NCI-H2196 treated with DMSO at 0.1 percent for 48 hours (cell line): ENCODE data around the gene KCNG1.
"Not testable (repeated sequence)": the region's sequence is repeated elsewhere in the genome, so short reads cannot be mapped to it uniquely, and the experiment has no call there.

ENCODE experiments used
- DNase-seq: peaks from one replicate; lab custom pipeline; 2025; ENCODE audit not compliant: unreplicated experiment; lab: John Stamatoyannopoulos, UW

The KCNG1 gene, protein sequence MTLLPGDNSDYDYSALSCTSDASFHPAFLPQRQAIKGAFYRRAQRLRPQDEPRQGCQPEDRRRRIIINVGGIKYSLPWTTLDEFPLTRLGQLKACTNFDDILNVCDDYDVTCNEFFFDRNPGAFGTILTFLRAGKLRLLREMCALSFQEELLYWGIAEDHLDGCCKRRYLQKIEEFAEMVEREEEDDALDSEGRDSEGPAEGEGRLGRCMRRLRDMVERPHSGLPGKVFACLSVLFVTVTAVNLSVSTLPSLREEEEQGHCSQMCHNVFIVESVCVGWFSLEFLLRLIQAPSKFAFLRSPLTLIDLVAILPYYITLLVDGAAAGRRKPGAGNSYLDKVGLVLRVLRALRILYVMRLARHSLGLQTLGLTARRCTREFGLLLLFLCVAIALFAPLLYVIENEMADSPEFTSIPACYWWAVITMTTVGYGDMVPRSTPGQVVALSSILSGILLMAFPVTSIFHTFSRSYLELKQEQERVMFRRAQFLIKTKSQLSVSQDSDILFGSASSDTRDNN

DNA sequence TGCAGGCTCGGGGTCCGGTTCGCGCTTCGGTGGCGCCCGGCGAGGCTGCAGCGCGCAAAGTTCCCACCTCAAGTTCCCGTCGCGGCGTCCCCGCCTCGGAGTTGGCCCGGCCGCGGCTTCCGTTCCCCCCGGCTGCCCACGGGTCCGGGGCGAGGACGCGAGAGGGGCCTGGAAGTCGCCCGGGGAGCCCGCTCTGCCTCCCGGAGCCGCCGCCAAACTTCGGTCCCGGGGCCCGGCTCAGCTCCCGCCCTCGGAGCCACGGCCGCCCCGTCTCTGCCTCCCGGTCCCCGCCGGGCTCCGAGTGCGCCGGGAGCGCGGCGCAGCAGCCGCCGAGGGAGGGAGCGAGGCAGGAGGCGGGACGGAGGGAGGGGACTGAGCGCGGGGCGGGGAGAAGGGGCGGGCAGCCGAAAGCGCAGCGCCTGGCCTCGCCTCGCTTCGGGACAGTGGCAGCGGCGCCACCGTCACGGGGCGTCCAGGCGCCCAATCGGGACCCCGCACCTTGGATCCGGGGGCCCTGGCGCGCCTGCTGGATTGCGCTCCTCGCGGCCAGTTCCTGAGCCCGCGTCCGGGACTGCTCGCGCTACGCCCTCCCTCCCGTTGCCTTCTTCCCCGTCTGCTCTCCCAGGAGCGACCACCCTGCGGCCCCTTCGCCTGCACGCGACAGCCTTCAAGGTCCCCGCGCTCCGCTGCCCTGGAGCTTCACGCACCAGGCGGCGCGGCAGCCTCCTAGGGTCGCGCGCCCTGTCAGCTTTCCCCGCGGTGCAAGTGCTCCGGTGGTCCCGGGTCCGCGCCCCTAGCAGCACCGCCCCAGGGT, at the start of gene KCNG1:
Gene KCNG1, minus strand, starts transcription at position 305 of the 814 bp plus-strand sequence. CDS start 12,769 bp downstream, outside the sequence.
- DNase-seq, result peak; percentile 32

DNA sequence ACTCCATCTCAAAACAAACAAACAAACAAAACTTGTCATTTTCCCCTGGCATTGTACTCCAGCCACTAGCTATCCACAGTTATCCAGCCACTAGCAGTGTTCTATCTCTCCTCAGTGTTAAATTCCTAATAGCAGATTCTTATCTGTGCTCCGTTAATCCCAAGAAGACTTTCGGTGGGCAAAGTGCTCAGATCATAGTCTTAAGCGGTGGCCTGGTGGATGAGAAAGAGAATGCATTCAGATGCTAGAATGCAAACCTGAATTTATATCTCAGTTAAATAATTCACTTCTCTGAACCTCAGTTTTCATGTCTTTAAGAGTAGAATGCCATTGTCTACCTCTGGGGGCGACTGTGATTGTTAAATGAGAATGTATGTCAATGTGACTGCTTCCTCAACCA, 47.7 kb upstream of the KCNG1 start:
- no peak for DNase-seq

GRCh38 chr20:51067792-51068191, 44.9 kb upstream of the KCNG1 start:
- no peak for DNase-seq

DNA sequence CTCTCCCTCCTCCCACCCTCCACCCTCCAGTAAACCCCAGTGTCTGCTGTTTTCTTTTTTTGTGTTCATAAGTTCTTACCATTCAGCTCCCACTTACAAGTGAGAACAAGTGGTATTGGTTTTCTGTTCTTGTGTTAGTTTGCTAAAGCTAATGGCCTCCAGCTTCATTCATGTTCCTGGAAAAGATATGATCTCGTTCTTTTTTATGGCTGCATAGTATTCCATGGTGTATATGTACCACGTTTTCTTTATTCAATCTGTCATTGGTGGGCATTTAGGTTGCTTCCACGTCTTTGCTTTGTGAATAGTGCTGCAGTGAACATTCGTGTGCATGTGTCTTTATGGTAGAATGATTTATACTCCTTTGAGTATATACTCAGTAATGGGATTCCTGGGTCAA, 42.7 kb upstream of the KCNG1 start:
- no peak for DNase-seq

GRCh38 chr20:51064137-51064536, 41.2 kb upstream of the KCNG1 start:
- no peak for DNase-seq

DNA sequence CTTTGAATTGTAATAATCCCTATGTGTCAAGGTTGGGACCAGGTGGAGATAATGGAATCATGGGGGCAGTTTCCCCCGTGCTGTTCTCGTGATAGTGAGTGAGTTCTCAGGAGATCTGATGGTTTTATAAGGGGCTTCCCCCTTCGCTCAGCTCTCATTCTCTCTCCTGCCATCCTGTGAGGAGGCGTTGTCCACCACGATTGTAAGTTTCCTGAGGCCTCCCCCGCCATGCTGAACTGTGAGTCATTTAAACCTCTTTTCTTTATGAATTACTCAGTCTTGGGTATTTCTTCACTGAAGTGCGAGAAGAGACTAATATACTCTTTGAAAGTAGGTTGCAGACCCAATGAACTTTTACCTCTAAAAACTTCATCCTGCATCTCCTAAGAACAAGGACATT, 39.2 kb upstream of the KCNG1 start:
- DNase-seq, result no peak

GRCh38 chr20:51061418-51062045, 38.6 kb upstream of the KCNG1 start:
- no peak for DNase-seq

- DNase-seq, result no peak
Observed at GRCh38 chr20:51060301-51060700, 37.4 kb upstream of the KCNG1 start.

- DNase-seq, result no peak
Observed at GRCh38 chr20:51059862-51060261, 37.0 kb upstream of the KCNG1 start.

DNA sequence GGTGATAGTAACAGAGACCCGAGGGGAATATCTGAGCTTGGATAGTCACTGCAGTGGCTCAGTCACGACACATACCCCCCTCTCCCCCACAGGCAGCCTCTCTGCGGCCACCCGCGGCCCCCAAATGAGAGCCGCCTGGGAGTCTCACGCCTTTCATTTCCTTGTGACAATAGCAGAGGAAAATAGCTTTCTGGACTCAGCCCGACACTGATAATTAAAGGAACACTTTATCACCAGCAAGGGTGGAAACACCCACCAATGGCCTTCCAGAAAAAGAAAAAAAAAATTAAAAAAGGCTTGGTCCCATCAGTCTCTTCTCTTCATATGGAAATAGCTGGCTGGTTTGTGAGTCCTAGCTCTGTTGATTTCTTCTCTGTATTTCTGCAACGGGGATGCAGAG, 35.1 kb upstream of the KCNG1 start:
- DNase-seq, result no peak

GRCh38 chr20:51054233-51054632, 31.3 kb upstream of the KCNG1 start:
- DNase-seq, result no peak

- DNase-seq, result no peak
Observed at GRCh38 chr20:51050531-51051075, 27.7 kb upstream of the KCNG1 start.

DNA sequence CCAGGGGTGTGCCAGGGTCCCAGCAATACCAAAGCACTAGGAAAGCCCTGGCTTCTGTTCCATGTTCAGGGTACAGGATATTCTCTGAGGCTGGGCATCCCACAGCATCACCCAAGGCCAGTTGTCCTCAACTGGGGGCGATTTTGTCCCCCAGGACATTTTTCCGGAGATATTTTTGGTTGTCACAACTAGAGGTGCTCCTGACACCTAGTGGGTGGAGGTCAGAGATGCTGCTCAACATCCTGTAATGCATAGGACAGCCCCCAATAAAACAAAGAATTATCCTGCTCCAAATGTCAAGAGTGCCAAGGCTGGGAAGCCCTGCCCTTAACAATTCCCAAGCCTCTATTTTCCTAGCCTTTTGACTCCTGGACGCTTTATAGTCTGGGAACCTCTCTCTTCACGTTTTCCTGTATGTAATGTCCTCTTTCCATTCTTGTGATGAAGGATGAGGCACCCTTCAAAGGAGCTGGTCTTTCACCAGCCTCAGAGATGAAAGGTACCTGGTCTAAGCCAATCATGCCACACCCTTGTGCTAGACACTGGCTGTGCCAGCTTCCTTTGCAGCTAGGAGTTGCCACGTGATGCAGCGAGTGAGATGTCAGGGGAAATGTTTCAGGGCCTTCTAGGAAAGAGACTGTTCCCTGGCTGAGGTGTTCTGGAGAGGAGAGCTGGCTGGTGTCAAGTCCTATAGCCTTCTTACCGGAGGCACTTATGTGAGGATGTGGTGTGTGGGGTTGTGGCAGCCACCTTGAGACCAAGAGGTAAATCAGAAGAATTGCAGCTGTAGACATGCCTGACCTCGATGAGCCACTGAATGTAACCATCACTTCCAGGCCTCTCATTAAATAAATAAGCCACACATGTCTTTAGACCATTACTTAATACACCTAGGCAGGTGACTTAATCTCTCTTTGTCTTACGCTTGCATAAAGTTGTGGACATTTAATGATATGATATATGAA, 23.4 kb upstream of the KCNG1 start:
- no peak for DNase-seq

DNA sequence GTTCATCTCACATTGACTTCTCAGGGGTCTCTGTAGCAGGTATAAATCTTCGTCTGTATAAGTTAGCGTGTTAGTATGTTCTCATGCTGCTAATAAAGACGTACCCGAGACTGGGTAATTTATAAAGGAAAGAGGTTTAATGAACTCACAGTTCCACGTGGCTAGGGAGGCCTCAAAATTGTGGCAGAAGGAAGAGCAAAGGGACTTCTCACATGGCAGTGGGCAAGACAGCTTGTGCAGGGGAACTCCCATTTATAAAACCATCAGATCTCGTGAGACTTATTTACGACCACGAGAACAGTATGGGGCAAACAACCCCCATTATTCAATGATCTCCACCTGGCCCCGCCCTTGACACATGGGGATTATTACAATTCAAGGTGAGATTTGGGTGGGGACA, 22.6 kb upstream of the KCNG1 start:
- not testable (repeated sequence) for DNase-seq

GRCh38 chr20:51044796-51045195, 21.9 kb upstream of the KCNG1 start:
- no peak for DNase-seq

- no peak for DNase-seq
Observed at GRCh38 chr20:51043811-51044210, 20.9 kb upstream of the KCNG1 start.

- DNase-seq, result no peak
Observed at GRCh38 chr20:51042657-51043247, 19.8 kb upstream of the KCNG1 start.

GRCh38 chr20:51042064-51042463, 19.2 kb upstream of the KCNG1 start:
- DNase-seq, result no peak

- DNase-seq, result no peak
Observed at GRCh38 chr20:51037532-51038115, 14.7 kb upstream of the KCNG1 start.
